Measurements from ENCODE around the gene KIF26B.

DNA sequence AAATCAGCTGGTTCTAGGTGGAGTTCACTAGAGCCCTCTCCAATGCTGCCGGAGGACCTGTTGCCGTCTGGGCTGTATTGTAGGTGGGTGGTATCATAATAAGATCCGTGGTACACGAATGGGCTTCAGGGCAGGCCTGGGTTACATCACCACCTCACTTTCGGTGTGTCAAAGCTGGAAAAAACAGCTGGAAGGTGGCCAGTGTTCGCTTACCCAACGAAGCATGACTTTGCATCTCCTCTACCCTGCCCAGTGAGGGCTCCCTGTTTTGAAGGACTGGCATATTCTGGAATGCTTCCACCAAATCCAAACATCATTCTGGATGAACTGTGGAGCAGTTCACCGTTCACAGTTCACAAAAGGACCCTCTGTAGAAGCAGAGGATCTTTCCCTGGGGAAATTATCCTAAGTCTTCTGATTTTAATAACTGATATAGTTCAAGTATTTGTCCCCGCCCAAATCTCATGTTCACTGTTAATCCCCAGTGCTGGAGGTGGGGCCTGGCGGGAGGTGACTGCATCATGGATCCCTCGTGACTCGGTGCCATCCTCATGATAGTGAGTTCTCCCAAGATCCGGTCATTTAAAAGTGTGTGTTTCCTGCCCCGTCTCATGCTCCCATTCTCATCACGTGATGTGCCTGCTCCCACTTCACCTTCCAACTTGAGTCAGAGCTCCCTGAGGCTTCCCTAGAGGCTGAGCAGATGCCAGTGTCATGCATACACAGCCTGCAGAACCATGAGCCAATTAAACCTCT is 429.0 kb downstream of the KIF26B start:
- TF ChIP-seq POLR2A (IDR thresholded peaks at IDR 0.05): no peak
- TF ChIP-seq, protein P1, sequence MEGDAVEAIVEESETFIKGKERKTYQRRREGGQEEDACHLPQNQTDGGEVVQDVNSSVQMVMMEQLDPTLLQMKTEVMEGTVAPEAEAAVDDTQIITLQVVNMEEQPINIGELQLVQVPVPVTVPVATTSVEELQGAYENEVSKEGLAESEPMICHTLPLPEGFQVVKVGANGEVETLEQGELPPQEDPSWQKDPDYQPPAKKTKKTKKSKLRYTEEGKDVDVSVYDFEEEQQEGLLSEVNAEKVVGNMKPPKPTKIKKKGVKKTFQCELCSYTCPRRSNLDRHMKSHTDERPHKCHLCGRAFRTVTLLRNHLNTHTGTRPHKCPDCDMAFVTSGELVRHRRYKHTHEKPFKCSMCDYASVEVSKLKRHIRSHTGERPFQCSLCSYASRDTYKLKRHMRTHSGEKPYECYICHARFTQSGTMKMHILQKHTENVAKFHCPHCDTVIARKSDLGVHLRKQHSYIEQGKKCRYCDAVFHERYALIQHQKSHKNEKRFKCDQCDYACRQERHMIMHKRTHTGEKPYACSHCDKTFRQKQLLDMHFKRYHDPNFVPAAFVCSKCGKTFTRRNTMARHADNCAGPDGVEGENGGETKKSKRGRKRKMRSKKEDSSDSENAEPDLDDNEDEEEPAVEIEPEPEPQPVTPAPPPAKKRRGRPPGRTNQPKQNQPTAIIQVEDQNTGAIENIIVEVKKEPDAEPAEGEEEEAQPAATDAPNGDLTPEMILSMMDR (IDR thresholded peaks at IDR 0.05): no peak
